ENCODE data around the gene OSCP1. TPM values are rescaled to one million over a fixed set of nuclear protein-coding genes. Genes with fewer than 3 reads are reported as not detected.

The OSCP1 gene
- total and polyA plus RNA-seq, 12 donors, result 2.1 to 9.6 (median 7.7) TPM

Other genes with a start within 250 kb of the OSCP1 start
- gene THRAP3, start 226.0 kb downstream of the OSCP1 start, total RNA-seq, result 100 to 1,000 TPM in 5 of 10 donors, 10 to 100 TPM in 5; 85.3 to 109 (median 100) TPM
- 10 to 100 TPM; 22.8 to 35.1 TPM for gene THRAP3, start 226.0 kb downstream of the OSCP1 start, polyA plus RNA-seq
- gene SH3D21, start 144.1 kb downstream of the OSCP1 start, total RNA-seq, result 1 to 10 TPM; 1.1 to 3.3 (median 1.7) TPM
- 1 to 10 TPM in 1 of 2 donors, under 1 TPM in 1; 0.58 to 4.8 TPM for gene SH3D21, start 144.1 kb downstream of the OSCP1 start, polyA plus RNA-seq
- gene EVA1B, start 126.8 kb downstream of the OSCP1 start, total RNA-seq, result 10 to 100 TPM in 3 of 10 donors, 1 to 10 TPM in 7; 4.6 to 16.0 (median 6.8) TPM
- 10 to 100 TPM; 25.2 to 38.9 TPM for gene EVA1B, start 126.8 kb downstream of the OSCP1 start, polyA plus RNA-seq
- gene STK40, start 64.5 kb downstream of the OSCP1 start, total RNA-seq, result 10 to 100 TPM; 45.2 to 81.6 (median 60.8) TPM
- gene STK40, start 64.5 kb downstream of the OSCP1 start, polyA plus RNA-seq, result 10 to 100 TPM; 15.5 to 29.3 TPM
- 10 to 100 TPM; 35.2 to 69.6 (median 44.7) TPM for gene LSM10, start 52.5 kb downstream of the OSCP1 start, total RNA-seq
- gene LSM10, start 52.5 kb downstream of the OSCP1 start, polyA plus RNA-seq, result 10 to 100 TPM; 78.4 to 82.6 TPM
- 100 to 1,000 TPM in 6 of 10 donors, 10 to 100 TPM in 4; 86.1 to 118 (median 104) TPM for gene MRPS15, start 13.9 kb upstream of the OSCP1 start, total RNA-seq
- 100 to 1,000 TPM; 162 to 505 TPM for gene MRPS15, start 13.9 kb upstream of the OSCP1 start, polyA plus RNA-seq
- 10 to 100 TPM in 1 of 10 donors, 1 to 10 TPM in 9; 1.8 to 13.9 (median 4.5) TPM for gene CSF3R, start 32.5 kb upstream of the OSCP1 start, total RNA-seq
- gene CSF3R, start 32.5 kb upstream of the OSCP1 start, polyA plus RNA-seq, result 1 to 10 TPM; 2.0 to 4.2 TPM